HG03025 (cell line): ENCODE data around the gene CCDC88C.

Experiments
- ATAC-seq: cut with Tn5 transposase; IDR thresholded peaks from one replicate; pipeline ENCODE4 v1.9.1; 2021; ENCODE audit warnings: mild to moderate bottlenecking, moderate library complexity; ENCODE audit not compliant: unreplicated experiment, low FRiP score

The CCDC88C gene

GRCh38 chr14:91380610-91381371 lies 36.8 kb downstream of the CCDC88C start:
- no peak for ATAC-seq

GRCh38 chr14:91380123-91380522 lies 37.5 kb downstream of the CCDC88C start:
- ATAC-seq = no peak

- ATAC-seq = no peak
These were observed 38.1 kb downstream of the CCDC88C start for GRCh38 chr14:91379579-91379932.

GRCh38 chr14:91378930-91379578 lies 38.6 kb downstream of the CCDC88C start:
- no peak for ATAC-seq

GRCh38 chr14:91377700-91378652 lies 39.6 kb downstream of the CCDC88C start:
- ATAC-seq = no peak

GRCh38 chr14:91376547-91377477 lies 40.8 kb downstream of the CCDC88C start:
- ATAC-seq = no peak

- no peak for ATAC-seq
These were observed 41.7 kb downstream of the CCDC88C start for GRCh38 chr14:91375720-91376452.

- ATAC-seq = no peak
These were observed 42.5 kb downstream of the CCDC88C start for GRCh38 chr14:91374879-91375702.

- no peak for ATAC-seq
These were observed 43.2 kb downstream of the CCDC88C start for GRCh38 chr14:91374287-91374878.

- ATAC-seq = peak; percentile 50
These were observed 43.9 kb downstream of the CCDC88C start for GRCh38 chr14:91373591-91374254.

- peak; percentile 18 for ATAC-seq
These were observed 44.7 kb downstream of the CCDC88C start for GRCh38 chr14:91372671-91373495.

- no peak for ATAC-seq
These were observed 45.6 kb downstream of the CCDC88C start for GRCh38 chr14:91371990-91372375.

GRCh38 chr14:91371011-91371989 lies 46.3 kb downstream of the CCDC88C start:
- ATAC-seq = no peak

- ATAC-seq = no peak
These were observed 47.8 kb downstream of the CCDC88C start for GRCh38 chr14:91369628-91370445.
